ENCODE results near the gene NUDT7. TPM values are rescaled to one million over a fixed set of nuclear protein-coding genes. Genes with fewer than 3 reads are reported as not detected.

NUDT7 gene
- total and polyA plus RNA-seq, 7 donors: 5.7 to 19.2 (median 15.0) TPM

GRCh38 chr16:77738706-77739558, 16.6 kb downstream of the NUDT7 start:
- intact Hi-C loops (cut with DNase I): no loop called here
- Histone ChIP-seq H3K27ac (no peak overlapping the region), H3K4me3 (no peak overlapping the region), H3K36me3 (no peaks in the 10 kb centered on the region), H3K9me3 (no peaks in the 10 kb centered on the region), H3K4me1 (no peaks in the 10 kb centered on the region), H3K27me3 (no peaks in the 10 kb centered on the region)
- TF ChIP-seq CTCF (IDR thresholded peaks at IDR 0.05): no peak
- no peak for TF ChIP-seq POLR2AphosphoS5 (IDR thresholded peaks at IDR 0.05)
- no peak for TF ChIP-seq POLR2A (IDR thresholded peaks at IDR 0.05)
- TF ChIP-seq EP300 (IDR thresholded peaks at IDR 0.05): no peak
- no peak for DNase-seq
- WGBS, 2 donors: 80 to 94% methylated on average over 10 of the region's 10 CpGs

GRCh38 chr16:77739559-77739892, 17.2 kb downstream of the NUDT7 start:
- intact Hi-C loops (cut with DNase I): no loop called here
- no peaks in the 10 kb centered on the region for H3K9me3 ChIP-seq
- no peak overlapping the region for H3K27ac ChIP-seq
- TF ChIP-seq POLR2A (IDR thresholded peaks at IDR 0.05): no peak
- TF ChIP-seq CTCF (IDR thresholded peaks at IDR 0.05): no peak
- TF ChIP-seq POLR2AphosphoS5 (IDR thresholded peaks at IDR 0.05): no peak
- no peak for TF ChIP-seq EP300 (IDR thresholded peaks at IDR 0.05)
- H3K4me1 ChIP-seq: no peaks in the 10 kb centered on the region
- DNase-seq: no peak
- no peaks in the 10 kb centered on the region for H3K27me3 ChIP-seq
- no peaks in the 10 kb centered on the region for H3K36me3 ChIP-seq
- 80 to 87% methylated on average over 1 of the region's 1 CpG for WGBS, 2 donors
- H3K4me3 ChIP-seq: no peak overlapping the region

GRCh38 chr16:77744141-77744540, 21.8 kb downstream of the NUDT7 start:
- Histone ChIP-seq H3K27me3 (no peaks in the 10 kb centered on the region), H3K9me3 (no peaks in the 10 kb centered on the region), H3K27ac (no peak overlapping the region), H3K36me3 (no peaks in the 10 kb centered on the region), H3K4me1 (no peaks in the 10 kb centered on the region), H3K4me3 (no peak overlapping the region)
- no peak for TF ChIP-seq EP300 (IDR thresholded peaks at IDR 0.05)
- no peak for TF ChIP-seq CTCF (IDR thresholded peaks at IDR 0.05)
- no peak for TF ChIP-seq POLR2A (IDR thresholded peaks at IDR 0.05)
- no peak for TF ChIP-seq POLR2AphosphoS5 (IDR thresholded peaks at IDR 0.05)
- no peak for DNase-seq
- 71 to 77% methylated on average over 4 of the region's 4 CpGs for WGBS, 2 donors
- intact Hi-C loops (cut with DNase I): no loop called here

- no peak for DNase-seq
- no peak overlapping the region for H3K4me3 ChIP-seq
- no peaks in the 10 kb centered on the region for H3K36me3 ChIP-seq
- WGBS, 2 donors: 74 to 77% methylated on average over 1 of the region's 1 CpG
- H3K27me3 ChIP-seq: no peaks in the 10 kb centered on the region
- intact Hi-C loops (cut with DNase I): no loop called here
- no peak overlapping the region for H3K27ac ChIP-seq
- no peak for TF ChIP-seq EP300 (IDR thresholded peaks at IDR 0.05)
- no peak for TF ChIP-seq POLR2AphosphoS5 (IDR thresholded peaks at IDR 0.05)
- TF ChIP-seq CTCF (IDR thresholded peaks at IDR 0.05): no peak
- TF ChIP-seq POLR2A (IDR thresholded peaks at IDR 0.05): no peak
- no peaks in the 10 kb centered on the region for H3K4me1 ChIP-seq
- H3K9me3 ChIP-seq: no peaks in the 10 kb centered on the region
Observed at GRCh38 chr16:77745972-77746371, 23.7 kb downstream of the NUDT7 start.

Measured in sigmoid colon (tissue), 7 donors.